ENCODE data around the gene ZNF804A.
"Not testable (repeated sequence)": the region's sequence is repeated elsewhere in the genome, so short reads cannot be mapped to it uniquely, and the experiment has no call there.

Gene ZNF804A

GRCh38 chr2:184824597-184824996 lies 226.3 kb downstream of the ZNF804A start:
- no peak for DNase-seq (ENCODE audit: low read depth in 2 of 2)

DNA sequence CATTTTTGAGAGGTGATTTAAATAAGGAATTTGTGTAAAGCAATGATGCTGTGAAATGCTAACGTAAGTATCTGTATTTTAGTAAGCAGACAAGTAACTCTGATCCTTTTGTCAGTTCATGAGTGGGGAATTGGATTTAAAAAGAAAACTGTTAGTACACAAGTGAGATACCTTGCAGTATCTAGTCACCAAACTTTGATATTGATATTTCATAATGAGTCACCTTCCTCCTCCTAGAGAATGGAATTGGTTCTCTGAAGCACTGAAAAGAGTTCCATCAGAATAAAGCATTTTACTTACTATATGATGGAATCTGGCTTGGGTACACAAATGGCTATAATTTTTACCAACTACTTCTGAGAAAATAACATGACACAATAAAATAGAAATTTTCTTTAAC lies 232.2 kb downstream of the ZNF804A start:
- DNase-seq (ENCODE audit: low read depth in 2 of 2), result no peak

DNA sequence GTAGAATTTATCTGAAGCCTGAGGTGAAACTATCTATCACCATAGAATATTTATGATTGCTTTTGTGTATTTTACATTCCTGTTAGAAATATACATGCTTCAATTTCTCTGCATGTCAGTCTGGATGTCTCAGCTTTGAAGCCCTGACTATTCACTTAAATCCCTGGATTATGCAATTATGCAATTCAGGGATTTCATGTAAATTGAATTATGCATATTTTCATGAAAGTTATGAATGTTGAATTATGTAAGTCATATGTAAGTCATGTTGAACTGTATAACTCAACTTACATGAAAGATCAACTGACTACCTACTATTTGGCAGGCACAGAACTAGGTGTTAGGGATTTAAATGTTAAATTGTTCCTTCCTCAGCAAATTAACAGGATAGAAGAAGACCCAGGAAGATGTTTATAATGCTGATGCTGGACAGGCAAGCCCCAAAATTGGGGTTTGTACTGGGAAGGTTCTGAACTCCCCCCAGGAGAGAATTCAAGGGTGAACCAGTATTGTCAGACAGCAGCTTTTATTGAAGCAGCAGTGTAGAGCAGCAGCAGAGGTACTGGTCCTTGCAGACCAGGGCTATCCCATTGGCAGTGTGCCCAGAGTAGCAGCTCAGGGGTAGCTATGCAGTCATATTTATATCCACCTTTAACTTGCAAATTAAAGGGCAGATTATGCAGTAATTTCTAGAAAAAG lies 236.5 kb downstream of the ZNF804A start:
- DNase-seq (ENCODE audit: low read depth in 2 of 2), result no peak

- no peak for DNase-seq (ENCODE audit: low read depth in 2 of 2)
These were observed 237.0 kb downstream of the ZNF804A start for GRCh38 chr2:184835398-184835715.

- no peak for DNase-seq (ENCODE audit: low read depth in 2 of 2)
These were observed 249.0 kb downstream of the ZNF804A start for GRCh38 chr2:184847331-184847730.

- no peak for DNase-seq (ENCODE audit: low read depth in 2 of 2)
These were observed 251.2 kb downstream of the ZNF804A start for GRCh38 chr2:184849516-184849915.

- DNase-seq (ENCODE audit: low read depth in 2 of 2), result no peak
These were observed 253.2 kb downstream of the ZNF804A start for GRCh38 chr2:184851576-184851975.

GRCh38 chr2:184859187-184859586 lies 260.9 kb downstream of the ZNF804A start:
- no peak for DNase-seq (ENCODE audit: low read depth in 2 of 2)

DNA sequence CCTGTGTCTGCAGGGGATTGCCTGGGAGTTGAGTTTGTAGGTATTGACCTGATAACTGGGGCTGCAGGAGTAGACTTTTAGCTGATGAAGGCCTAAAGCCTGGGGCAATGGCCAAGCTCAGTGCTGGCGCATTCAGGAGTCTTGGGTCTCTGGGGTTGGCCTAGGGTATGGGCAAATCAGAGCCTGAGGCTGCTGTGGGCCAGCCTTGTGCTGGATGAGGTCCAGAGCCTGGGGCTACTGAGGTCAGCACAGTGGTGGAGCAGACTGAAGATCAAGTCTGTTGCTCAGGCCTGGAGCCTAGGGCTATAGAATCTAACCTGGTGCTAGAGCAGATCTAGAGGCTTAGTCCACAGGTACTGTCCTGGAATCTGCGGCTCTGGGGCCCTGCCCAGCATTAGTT lies 262.4 kb downstream of the ZNF804A start:
- DNase-seq (ENCODE audit: low read depth in 2 of 2), result no peak

- DNase-seq (ENCODE audit: low read depth in 2 of 2), result no peak
These were observed 276.9 kb downstream of the ZNF804A start for GRCh38 chr2:184875212-184875611.

GRCh38 chr2:184875911-184876310 lies 277.6 kb downstream of the ZNF804A start:
- DNase-seq (ENCODE audit: low read depth in 2 of 2), result no peak

GRCh38 chr2:184877909-184878308 lies 279.6 kb downstream of the ZNF804A start:
- no peak for DNase-seq (ENCODE audit: low read depth in 2 of 2)

- DNase-seq (ENCODE audit: low read depth in 2 of 2), result no peak
These were observed 281.3 kb downstream of the ZNF804A start for GRCh38 chr2:184879671-184880070.

DNA sequence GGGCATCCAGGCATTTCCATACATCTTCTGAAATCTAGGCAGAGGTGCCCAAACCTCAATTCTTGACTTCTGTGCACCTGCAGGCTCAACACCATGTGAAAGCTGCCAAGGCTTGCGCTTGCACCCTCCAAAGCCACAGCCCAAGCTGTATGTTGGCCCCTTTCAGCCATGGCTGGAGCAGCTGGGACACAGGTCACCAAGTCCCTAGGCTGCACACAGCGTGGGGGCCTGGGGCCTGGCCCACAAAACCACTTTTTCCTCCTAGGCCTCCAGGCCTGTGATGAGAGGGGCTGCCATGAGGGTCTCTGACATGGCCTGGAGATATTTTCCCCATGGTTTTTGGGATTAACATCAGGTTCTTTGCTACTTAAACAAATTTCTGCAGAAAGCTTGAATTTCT lies 288.3 kb downstream of the ZNF804A start:
- not testable (repeated sequence) for DNase-seq (ENCODE audit: low read depth in 2 of 2)

DNA sequence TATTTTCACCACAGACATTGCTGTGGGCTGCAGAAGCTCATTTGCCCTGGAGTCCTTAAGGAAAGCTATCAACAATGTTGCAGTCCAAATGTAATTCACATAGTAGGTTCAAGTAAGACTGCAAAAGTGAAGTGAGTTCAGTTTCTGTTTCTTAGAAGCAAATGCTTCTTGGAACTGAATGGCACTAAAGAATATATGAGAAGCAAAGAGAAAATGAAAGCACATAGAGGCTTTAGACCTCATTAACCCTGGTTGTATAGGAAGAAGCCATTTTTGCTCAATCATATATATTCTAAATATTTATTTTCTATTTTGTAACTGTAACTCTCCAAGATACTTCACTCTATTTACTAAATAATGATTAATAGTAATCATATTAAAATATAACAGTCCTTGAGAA lies 292.0 kb downstream of the ZNF804A start:
- no peak for DNase-seq (ENCODE audit: low read depth in 2 of 2)

GRCh38 chr2:184904991-184905390 lies 306.7 kb downstream of the ZNF804A start:
- DNase-seq (ENCODE audit: low read depth in 2 of 2), result no peak

GRCh38 chr2:184906160-184906559 lies 307.8 kb downstream of the ZNF804A start:
- DNase-seq (ENCODE audit: low read depth in 2 of 2), result no peak

DNA sequence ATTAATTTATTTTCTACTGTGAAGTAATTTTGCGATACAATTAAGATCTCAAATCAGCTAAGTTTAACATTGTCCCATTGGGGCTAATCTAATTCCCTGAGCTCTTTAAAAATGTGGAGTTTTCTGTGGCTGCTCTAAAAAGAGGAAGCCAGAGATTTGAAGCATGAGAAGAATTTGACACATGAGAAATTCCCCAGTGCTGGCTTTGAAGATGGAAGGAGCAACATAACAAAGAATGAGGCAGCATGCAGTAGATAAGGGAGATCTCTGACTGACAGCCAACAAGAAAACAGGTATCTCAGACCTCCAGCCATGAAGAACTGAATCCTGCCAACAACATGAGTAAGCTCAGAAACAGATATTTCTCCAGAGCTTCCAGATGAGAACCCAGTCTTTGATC lies 308.4 kb downstream of the ZNF804A start:
- no peak for DNase-seq (ENCODE audit: low read depth in 2 of 2)

GRCh38 chr2:184908966-184909365 lies 310.6 kb downstream of the ZNF804A start:
- DNase-seq (ENCODE audit: low read depth in 2 of 2), result no peak

DNA sequence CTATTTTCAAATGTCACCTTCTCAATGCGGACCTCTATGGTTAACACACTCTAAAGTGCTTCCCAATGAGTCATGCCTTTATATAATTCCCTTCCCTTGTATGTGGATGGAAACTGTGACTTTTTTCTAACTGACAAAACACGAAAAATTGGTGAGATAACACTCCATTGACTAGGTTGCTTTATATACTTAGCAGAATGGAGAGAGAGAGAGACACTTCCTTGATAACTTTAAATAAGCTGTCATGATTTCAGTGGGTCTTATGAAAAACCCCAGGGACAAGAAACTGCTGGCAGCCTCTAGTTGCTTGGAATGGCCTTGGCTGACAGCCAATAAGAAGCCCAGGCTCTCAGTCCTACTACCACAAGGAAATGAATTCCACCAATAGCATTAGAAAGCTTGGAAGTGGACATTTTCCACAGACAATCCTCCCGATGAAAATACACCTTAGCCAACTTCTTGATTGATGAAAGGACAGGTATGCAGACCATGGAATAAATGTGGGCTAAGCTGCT lies 322.2 kb downstream of the ZNF804A start:
- no peak for DNase-seq (ENCODE audit: low read depth in 2 of 2)

DNA sequence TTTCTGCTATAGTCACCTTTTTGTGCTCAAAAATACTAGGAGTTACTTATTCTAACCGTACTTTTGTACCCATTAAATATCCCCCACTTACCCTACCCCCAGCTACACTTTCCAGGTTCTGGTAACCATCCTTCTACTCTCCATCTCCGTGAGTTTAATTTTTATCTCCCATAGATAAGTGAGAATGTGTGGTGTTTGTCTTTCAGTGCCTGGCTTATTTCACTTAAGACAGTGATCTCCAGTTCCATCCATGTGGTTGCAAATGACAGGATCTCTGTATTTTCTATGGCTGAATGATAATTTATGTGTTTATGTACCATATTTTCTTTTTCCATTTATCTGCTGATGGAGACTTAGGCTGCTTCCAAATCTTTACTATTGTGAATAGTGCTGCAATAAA lies 323.3 kb downstream of the ZNF804A start:
- DNase-seq (ENCODE audit: low read depth in 2 of 2), result no peak

- no peak for DNase-seq (ENCODE audit: low read depth in 2 of 2)
These were observed 325.4 kb downstream of the ZNF804A start for GRCh38 chr2:184923751-184924150.

DNA sequence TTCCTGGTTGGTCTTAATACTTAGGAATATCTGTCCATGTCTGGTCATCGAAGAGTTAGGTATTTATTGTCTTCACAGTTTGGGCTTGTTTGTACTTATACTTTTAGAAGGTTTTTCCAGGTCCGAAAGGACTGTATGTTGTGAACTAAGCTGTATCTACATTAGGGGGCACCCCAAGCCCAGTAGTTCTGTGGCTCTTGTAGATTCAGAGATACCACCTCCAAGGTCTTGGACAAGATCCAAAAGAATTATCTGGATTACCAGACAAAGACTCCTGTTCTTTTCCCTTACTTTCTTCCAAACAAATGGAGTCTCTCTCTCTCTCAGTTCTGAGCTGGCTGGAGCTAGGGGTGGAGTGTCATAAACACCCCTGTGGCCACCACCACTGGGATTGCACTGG lies 328.7 kb downstream of the ZNF804A start:
- DNase-seq (ENCODE audit: low read depth in 2 of 2), result no peak

GRCh38 chr2:184936761-184937160 lies 338.4 kb downstream of the ZNF804A start:
- DNase-seq (ENCODE audit: low read depth in 2 of 2), result no peak
